Astrocyte (in vitro differentiated cells and primary cell): ENCODE results near the gene SRSF12. TPM values are rescaled to one million over a fixed set of nuclear protein-coding genes. Genes with fewer than 3 reads are reported as not detected.

Experiments
- DNase-seq: peaks from one replicate; pipeline ENCODE4 v3.0.0-alpha.2; 2010; ENCODE audit warnings: low read depth
- FAIRE-seq: peaks from 2 replicates; lab custom pipeline; 2011; peaks lifted over from hg19 to GRCh38; lab: Jason Lieb, UNC
- H2AFZ ChIP-seq: 2 replicates; pipeline ENCODE4 v1.6.0; 2012; ENCODE audit warnings: low read depth, low read length, inconsistent platforms
- H3K27ac ChIP-seq: 2 replicates; pipeline ENCODE4 v1.5.1; 2011; ENCODE audit warnings: low read depth, low read length, inconsistent platforms
- H3K27me3 ChIP-seq: 2 replicates; pipeline ENCODE4 v1.6.0; 2011; ENCODE audit warnings: low read length, inconsistent platforms; ENCODE audit not compliant: insufficient read depth
- H3K36me3 ChIP-seq: 2 replicates; pipeline ENCODE4 v1.5.1; 2011; ENCODE audit warnings: low read length, inconsistent platforms; ENCODE audit not compliant: insufficient read depth
- H3K4me1 ChIP-seq: 2 replicates; pipeline ENCODE4 v1.5.1; 2011; ENCODE audit warnings: low read length, inconsistent platforms; ENCODE audit not compliant: insufficient read depth
- H3K4me2 ChIP-seq: 2 replicates; pipeline ENCODE4 v1.6.0; 2012; ENCODE audit warnings: low read length, inconsistent platforms
- H3K4me3 ChIP-seq: 2 replicates; pipeline ENCODE4 v1.5.1; 2011; ENCODE audit warnings: low read depth, mild to moderate bottlenecking, low read length, inconsistent platforms; ENCODE audit not compliant: insufficient read depth
- H3K79me2 ChIP-seq: 2 replicates; pipeline ENCODE4 v1.6.0; 2012; ENCODE audit warnings: mild to moderate bottlenecking, low read length, inconsistent platforms; ENCODE audit not compliant: insufficient read depth
- H3K9ac ChIP-seq: 2 replicates; pipeline ENCODE4 v1.6.0; 2012; ENCODE audit warnings: mild to moderate bottlenecking, low read length, inconsistent platforms
- H3K9me3 ChIP-seq: 2 replicates; pipeline ENCODE4 v1.5.1; 2012; ENCODE audit warnings: low read depth, mild to moderate bottlenecking, low read length, inconsistent platforms; ENCODE audit not compliant: insufficient read depth
- H4K20me1 ChIP-seq: 2 replicates; pipeline ENCODE4 v1.6.0; 2012; ENCODE audit warnings: low read length, inconsistent platforms; ENCODE audit not compliant: insufficient read depth
- H3K27ac Mint-ChIP-seq: one replicate; pipeline ENCODE4 v1.8.0; 2021; ENCODE audit warnings: mild to moderate bottlenecking, mixed read lengths; ENCODE audit not compliant: unreplicated experiment
- H3K27me3 Mint-ChIP-seq: one replicate; pipeline ENCODE4 v1.8.0; 2021; ENCODE audit warnings: low read depth, mixed read lengths; ENCODE audit not compliant: unreplicated experiment
- H3K36me3 Mint-ChIP-seq: one replicate; pipeline ENCODE4 v1.8.0; 2021; ENCODE audit warnings: low read depth, mixed read lengths; ENCODE audit not compliant: unreplicated experiment
- H3K4me1 Mint-ChIP-seq: one replicate; pipeline ENCODE4 v1.8.0; 2021; ENCODE audit warnings: low read depth, mixed read lengths; ENCODE audit not compliant: unreplicated experiment
- H3K4me3 Mint-ChIP-seq: one replicate; pipeline ENCODE4 v1.8.0; 2021; ENCODE audit warnings: mild to moderate bottlenecking, moderate library complexity, mixed read lengths; ENCODE audit not compliant: unreplicated experiment
- H3K9me3 Mint-ChIP-seq: one replicate; pipeline ENCODE4 v1.8.0; 2021; ENCODE audit warnings: mild to moderate bottlenecking, mixed read lengths; ENCODE audit not compliant: unreplicated experiment
- EZH2 ChIP-seq: IDR thresholded peaks from 2 replicates; pipeline ENCODE4 v1.6.1; 2012; ENCODE audit warnings: mild to moderate bottlenecking, low read length, inconsistent platforms; ENCODE audit not compliant: insufficient read depth
- total RNA-seq: library from RNA; stranded (reverse); gene quantifications from 2 replicates; pipeline ENCODE4 v1.2.1, GENCODE V29; 2021
- TF ChIP-seq, protein P1 (sequence below): IDR thresholded peaks from 2 replicates; pipeline ENCODE4 v1.5.1; 2011; ENCODE audit warnings: low read depth, mild to moderate bottlenecking, inconsistent platforms, low read length, moderate library complexity; ENCODE audit not compliant: insufficient read depth

SRSF12 gene
- total RNA-seq, 1 donor from 2014 or later: 9.2 TPM

DNA sequence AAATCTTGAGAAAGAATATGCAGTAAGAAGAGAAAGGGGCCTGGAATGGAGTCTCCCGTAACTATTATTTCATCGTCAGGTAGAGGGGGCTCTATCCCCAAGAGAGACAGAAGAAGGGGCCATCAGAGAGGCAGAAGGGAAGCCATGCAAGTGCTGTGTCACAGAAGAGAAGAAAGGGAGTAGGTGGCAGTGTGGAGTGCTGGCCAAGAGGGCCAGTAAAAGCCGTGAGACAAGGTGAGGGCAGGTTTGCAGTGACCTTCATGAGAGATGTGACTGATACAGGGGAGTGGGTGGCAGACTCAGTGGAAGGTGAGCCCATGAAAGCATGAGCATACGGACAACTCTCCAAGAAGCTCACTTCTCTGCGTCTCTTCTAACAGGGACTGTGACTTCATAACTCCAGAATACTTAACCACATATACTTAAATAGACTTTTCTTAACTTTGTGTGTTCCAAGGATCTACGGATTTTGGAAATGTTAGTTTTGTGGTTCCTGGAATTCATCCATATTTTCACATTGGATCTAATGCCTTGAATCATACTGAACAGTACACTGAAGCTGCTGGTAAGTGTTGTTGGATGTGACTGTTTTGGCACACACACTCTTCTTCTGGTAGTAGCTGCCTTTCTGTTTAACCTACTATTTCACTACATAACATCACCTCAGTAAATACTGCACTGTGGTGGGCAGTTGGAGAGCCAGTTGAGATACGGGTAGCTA is 43.6 kb upstream of the SRSF12 start:
- FAIRE-seq (no peak), DNase-seq (peak; percentile 54)
- Histone ChIP-seq H3K4me2 (no peak overlapping the region), H3K27me3 (no peaks in the 10 kb centered on the region), H3K36me3 (no peaks in the 10 kb centered on the region), H3K9ac (no peak overlapping the region), H3K4me1 (no peaks in the 10 kb centered on the region), H3K9me3 (no peaks in the 10 kb centered on the region), H3K27ac (no peak overlapping the region), H4K20me1 (peaks cover 4% of the 10 kb centered on the region), H3K79me2 (no peaks in the 10 kb centered on the region), H2AFZ (no peak overlapping the region), H3K4me3 (no peak overlapping the region)
- Mint-ChIP-seq H3K9me3 (no peaks in the 10 kb centered on the region), H3K4me1 (no peaks in the 10 kb centered on the region), H3K36me3 (peaks cover 4% of the 10 kb centered on the region), H3K4me3 (no peak overlapping the region), H3K27me3 (no peaks in the 10 kb centered on the region), H3K27ac (no peak overlapping the region)
- TF ChIP-seq, protein P1, sequence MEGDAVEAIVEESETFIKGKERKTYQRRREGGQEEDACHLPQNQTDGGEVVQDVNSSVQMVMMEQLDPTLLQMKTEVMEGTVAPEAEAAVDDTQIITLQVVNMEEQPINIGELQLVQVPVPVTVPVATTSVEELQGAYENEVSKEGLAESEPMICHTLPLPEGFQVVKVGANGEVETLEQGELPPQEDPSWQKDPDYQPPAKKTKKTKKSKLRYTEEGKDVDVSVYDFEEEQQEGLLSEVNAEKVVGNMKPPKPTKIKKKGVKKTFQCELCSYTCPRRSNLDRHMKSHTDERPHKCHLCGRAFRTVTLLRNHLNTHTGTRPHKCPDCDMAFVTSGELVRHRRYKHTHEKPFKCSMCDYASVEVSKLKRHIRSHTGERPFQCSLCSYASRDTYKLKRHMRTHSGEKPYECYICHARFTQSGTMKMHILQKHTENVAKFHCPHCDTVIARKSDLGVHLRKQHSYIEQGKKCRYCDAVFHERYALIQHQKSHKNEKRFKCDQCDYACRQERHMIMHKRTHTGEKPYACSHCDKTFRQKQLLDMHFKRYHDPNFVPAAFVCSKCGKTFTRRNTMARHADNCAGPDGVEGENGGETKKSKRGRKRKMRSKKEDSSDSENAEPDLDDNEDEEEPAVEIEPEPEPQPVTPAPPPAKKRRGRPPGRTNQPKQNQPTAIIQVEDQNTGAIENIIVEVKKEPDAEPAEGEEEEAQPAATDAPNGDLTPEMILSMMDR: no peak
- TF ChIP-seq EZH2: no peak

DNA sequence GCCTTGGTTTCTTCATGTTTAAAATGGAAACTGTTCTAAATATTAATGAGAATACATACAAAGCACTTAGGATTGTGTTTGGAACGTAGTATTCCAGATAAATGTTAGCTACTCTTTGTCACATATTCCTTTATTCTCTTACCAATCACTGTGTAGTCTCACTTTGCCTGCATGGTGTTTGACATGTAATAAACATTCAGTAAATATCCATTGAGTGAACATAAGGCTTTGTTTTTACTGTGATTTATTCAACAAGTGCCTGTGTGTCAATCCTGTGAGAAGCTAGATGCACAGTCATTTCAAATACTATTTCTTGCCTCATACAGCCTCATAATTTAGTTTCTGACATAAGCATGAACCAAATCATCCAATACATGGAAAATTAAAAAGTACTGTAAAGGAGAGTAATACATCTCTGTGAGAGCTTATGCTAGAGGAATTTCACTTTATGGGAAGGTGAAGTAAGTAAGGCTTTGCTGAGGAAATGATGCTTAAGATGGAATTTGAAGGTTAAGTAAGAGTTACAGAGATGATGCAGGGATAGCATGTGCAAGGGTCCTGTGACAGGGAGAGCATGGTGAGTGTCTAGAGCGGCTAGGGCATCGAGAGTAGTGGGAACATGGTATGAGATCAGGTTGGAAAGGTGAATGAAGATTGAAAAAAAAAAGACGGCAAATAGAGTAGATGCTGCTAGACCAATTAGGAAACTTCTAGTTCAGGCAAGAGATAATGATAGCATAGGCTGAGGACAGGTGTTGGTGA is 42.6 kb upstream of the SRSF12 start:
- no peaks in the 10 kb centered on the region for H3K27me3 ChIP-seq
- DNase-seq (no peak), FAIRE-seq (no peak)
- no peaks in the 10 kb centered on the region for H3K36me3 ChIP-seq
- Mint-ChIP-seq H3K4me3 (no peak overlapping the region), H3K27ac (no peak overlapping the region), H3K4me1 (no peaks in the 10 kb centered on the region), H3K9me3 (no peaks in the 10 kb centered on the region), H3K27me3 (no peaks in the 10 kb centered on the region), H3K36me3 (peaks cover 4% of the 10 kb centered on the region)
- H3K9ac ChIP-seq: no peak overlapping the region
- H3K4me2 ChIP-seq: no peak overlapping the region
- no peaks in the 10 kb centered on the region for H3K79me2 ChIP-seq
- H3K4me1 ChIP-seq: no peaks in the 10 kb centered on the region
- peaks cover 4% of the 10 kb centered on the region for H4K20me1 ChIP-seq
- TF ChIP-seq, protein P1: no peak
- TF ChIP-seq EZH2: no peak
- H3K4me3 ChIP-seq: no peak overlapping the region
- no peaks in the 10 kb centered on the region for H3K9me3 ChIP-seq
- no peak overlapping the region for H3K27ac ChIP-seq
- H2AFZ ChIP-seq: no peak overlapping the region

DNA sequence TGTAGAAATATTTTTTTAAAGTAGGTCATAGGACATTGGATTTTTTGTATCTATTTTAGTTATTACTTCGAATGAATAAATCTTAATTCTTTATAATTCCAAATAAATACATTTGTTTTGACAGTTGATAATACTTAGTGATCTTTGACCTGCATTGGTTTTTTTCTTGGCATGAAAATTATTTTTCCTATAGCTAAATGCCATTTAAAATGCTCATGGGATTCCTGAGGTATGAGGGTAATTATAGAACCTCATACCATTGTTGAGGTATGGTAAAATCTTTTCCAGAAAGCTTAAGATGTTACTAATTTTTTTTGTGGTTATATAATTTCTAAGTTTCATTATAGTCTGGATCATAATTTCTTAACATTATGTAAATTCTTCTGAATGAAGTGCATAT is 36.3 kb upstream of the SRSF12 start:
- H3K4me2 ChIP-seq: no peak overlapping the region
- H3K4me1 Mint-ChIP-seq: no peaks in the 10 kb centered on the region
- H3K4me3 ChIP-seq: no peak overlapping the region
- FAIRE-seq: no peak
- H3K36me3 Mint-ChIP-seq: no peaks in the 10 kb centered on the region
- H3K36me3 ChIP-seq: peaks cover 3% of the 10 kb centered on the region
- H4K20me1 ChIP-seq: no peaks in the 10 kb centered on the region
- no peak overlapping the region for H3K27ac Mint-ChIP-seq
- no peaks in the 10 kb centered on the region for H3K4me1 ChIP-seq
- TF ChIP-seq, protein P1: no peak
- H3K9me3 Mint-ChIP-seq: no peaks in the 10 kb centered on the region
- no peak for DNase-seq
- H3K4me3 Mint-ChIP-seq: no peak overlapping the region
- H3K9me3 ChIP-seq: no peaks in the 10 kb centered on the region
- H3K27me3 ChIP-seq: no peaks in the 10 kb centered on the region
- H3K27me3 Mint-ChIP-seq: no peaks in the 10 kb centered on the region
- no peak overlapping the region for H3K9ac ChIP-seq
- H3K79me2 ChIP-seq: no peaks in the 10 kb centered on the region
- H3K27ac ChIP-seq: no peak overlapping the region
- no peak overlapping the region for H2AFZ ChIP-seq
